ENCODE data around the gene ZBTB20. TPM values are rescaled to one million over a fixed set of nuclear protein-coding genes. Genes with fewer than 3 reads are reported as not detected.
A peak's percentile ranks its signal among the peaks of the same experiment; 100 is the strongest.

ZBTB20 gene
- polyA plus RNA-seq, 1 donor from 2014 or later = 42.6 TPM

- Mint-ChIP-seq H3K27me3 (no peaks in the 10 kb centered on the region), H3K4me3 (no peak overlapping the region), H3K4me1 (peaks cover 1 to 6% (median 2%) of the 10 kb centered on the region in 3 donors), H3K27ac (no peak overlapping the region), H3K9me3 (no peaks in the 10 kb centered on the region), H3K36me3 (peaks cover 13% of the 10 kb centered on the region)
Observed at GRCh38 chr3:114877378-114878113, 269.5 kb downstream of the ZBTB20 start.

- Mint-ChIP-seq H3K36me3 (peaks cover 23% of the 10 kb centered on the region), H3K9me3 (no peaks in the 10 kb centered on the region), H3K4me3 (no peak overlapping the region), H3K4me1 (peaks cover 7 to 17% (median 10%) of the 10 kb centered on the region in 3 donors), H3K27me3 (no peaks in the 10 kb centered on the region), H3K27ac (peak overlapping the region in 1 of 3 donors; percentile 3)
Observed at GRCh38 chr3:114874522-114874971, 272.5 kb downstream of the ZBTB20 start.

GRCh38 chr3:114873591-114873990 is 273.5 kb downstream of the ZBTB20 start:
- no peaks in the 10 kb centered on the region for H3K27me3 Mint-ChIP-seq
- H3K4me1 Mint-ChIP-seq = peaks cover 6 to 17% (median 10%) of the 10 kb centered on the region in 3 donors
- H3K9me3 Mint-ChIP-seq = no peaks in the 10 kb centered on the region

GRCh38 chr3:114872588-114872987 is 274.5 kb downstream of the ZBTB20 start:
- Mint-ChIP-seq H3K9me3 (no peaks in the 10 kb centered on the region), H3K27ac (no peak overlapping the region), H3K36me3 (peaks cover 20% of the 10 kb centered on the region), H3K27me3 (no peaks in the 10 kb centered on the region), H3K4me3 (no peak overlapping the region), H3K4me1 (peaks cover 7 to 17% (median 10%) of the 10 kb centered on the region in 3 donors)

More at GRCh38 chr3:114873591-114873990, 273.5 kb downstream of the ZBTB20 start:
- peaks cover 22% of the 10 kb centered on the region for H3K36me3 Mint-ChIP-seq
- no peak overlapping the region for H3K4me3 Mint-ChIP-seq
- H3K27ac Mint-ChIP-seq = no peak overlapping the region

- peaks cover 7 to 17% (median 10%) of the 10 kb centered on the region in 3 donors for H3K4me1 Mint-ChIP-seq
- no peaks in the 10 kb centered on the region for H3K9me3 Mint-ChIP-seq
- peaks cover 20% of the 10 kb centered on the region for H3K36me3 Mint-ChIP-seq
- H3K27ac Mint-ChIP-seq = peak overlapping the region in 1 of 3 donors; percentile 2
- peak overlapping the region in 1 of 4 donors; percentile 33 for H3K4me3 Mint-ChIP-seq
- no peaks in the 10 kb centered on the region for H3K27me3 Mint-ChIP-seq
Observed at GRCh38 chr3:114872050-114872449, 275.0 kb downstream of the ZBTB20 start.

- H3K4me3 Mint-ChIP-seq = no peak overlapping the region
- no peak overlapping the region for H3K27ac Mint-ChIP-seq
- H3K27me3 Mint-ChIP-seq = no peaks in the 10 kb centered on the region
- peaks cover 22 to 38% (median 23%) of the 10 kb centered on the region in 3 donors for H3K4me1 Mint-ChIP-seq
- peaks cover 20% of the 10 kb centered on the region for H3K36me3 Mint-ChIP-seq
- no peaks in the 10 kb centered on the region for H3K9me3 Mint-ChIP-seq
Observed at GRCh38 chr3:114867835-114868503, 279.1 kb downstream of the ZBTB20 start.

- H3K27me3 Mint-ChIP-seq = no peaks in the 10 kb centered on the region
- H3K27ac Mint-ChIP-seq = no peak overlapping the region
- no peaks in the 10 kb centered on the region for H3K9me3 Mint-ChIP-seq
- peaks cover 24 to 42% (median 25%) of the 10 kb centered on the region in 3 donors for H3K4me1 Mint-ChIP-seq
- no peak overlapping the region for H3K4me3 Mint-ChIP-seq
- peaks cover 18% of the 10 kb centered on the region for H3K36me3 Mint-ChIP-seq
Observed at GRCh38 chr3:114867359-114867758, 279.7 kb downstream of the ZBTB20 start.

- no peak overlapping the region for H3K27ac Mint-ChIP-seq
- no peaks in the 10 kb centered on the region for H3K9me3 Mint-ChIP-seq
- H3K4me3 Mint-ChIP-seq = no peak overlapping the region
- H3K27me3 Mint-ChIP-seq = no peaks in the 10 kb centered on the region
- H3K4me1 Mint-ChIP-seq = peaks cover 16 to 38% (median 23%) of the 10 kb centered on the region in 3 donors
- H3K36me3 Mint-ChIP-seq = peaks cover 10% of the 10 kb centered on the region
Observed at GRCh38 chr3:114866430-114866829, 280.7 kb downstream of the ZBTB20 start.

GRCh38 chr3:114864970-114865369 is 282.1 kb downstream of the ZBTB20 start:
- Mint-ChIP-seq H3K4me3 (no peak overlapping the region), H3K4me1 (peaks cover 18 to 47% (median 23%) of the 10 kb centered on the region in 3 donors), H3K27ac (no peak overlapping the region), H3K36me3 (peaks cover 4% of the 10 kb centered on the region), H3K9me3 (no peaks in the 10 kb centered on the region), H3K27me3 (no peaks in the 10 kb centered on the region)

- Mint-ChIP-seq H3K4me1 (peaks cover 24 to 56% (median 25%) of the 10 kb centered on the region in 3 donors), H3K4me3 (peak overlapping the region in 2 of 4 donors; percentile 68 to 79), H3K36me3 (peaks cover 5% of the 10 kb centered on the region), H3K9me3 (no peaks in the 10 kb centered on the region), H3K27me3 (no peaks in the 10 kb centered on the region), H3K27ac (peak overlapping the region in 1 of 3 donors; percentile 52)
Observed at GRCh38 chr3:114863848-114864247, 283.2 kb downstream of the ZBTB20 start.

GRCh38 chr3:114861666-114862065 is 285.4 kb downstream of the ZBTB20 start:
- Mint-ChIP-seq H3K4me3 (no peak overlapping the region), H3K9me3 (no peaks in the 10 kb centered on the region), H3K4me1 (peaks cover 23 to 71% (median 36%) of the 10 kb centered on the region in 3 donors), H3K27me3 (no peaks in the 10 kb centered on the region), H3K36me3 (peaks cover 2% of the 10 kb centered on the region), H3K27ac (no peak overlapping the region)

GRCh38 chr3:114860531-114860930 is 286.6 kb downstream of the ZBTB20 start:
- H3K9me3 Mint-ChIP-seq = no peaks in the 10 kb centered on the region
- H3K36me3 Mint-ChIP-seq = peaks cover 2% of the 10 kb centered on the region
- no peak overlapping the region for H3K27ac Mint-ChIP-seq
- H3K4me1 Mint-ChIP-seq = peaks cover 22 to 62% (median 36%) of the 10 kb centered on the region in 3 donors
- no peaks in the 10 kb centered on the region for H3K27me3 Mint-ChIP-seq
- H3K4me3 Mint-ChIP-seq = no peak overlapping the region

GRCh38 chr3:114858329-114858728 is 288.8 kb downstream of the ZBTB20 start:
- Mint-ChIP-seq H3K36me3 (peaks cover 2% of the 10 kb centered on the region), H3K27me3 (no peaks in the 10 kb centered on the region), H3K4me1 (peaks cover 17 to 49% (median 21%) of the 10 kb centered on the region in 3 donors), H3K9me3 (no peaks in the 10 kb centered on the region), H3K4me3 (no peak overlapping the region), H3K27ac (no peak overlapping the region)

- Mint-ChIP-seq H3K9me3 (no peaks in the 10 kb centered on the region), H3K27ac (peak overlapping the region in 1 of 3 donors; percentile 62), H3K4me1 (peaks cover 17 to 40% (median 18%) of the 10 kb centered on the region in 3 donors), H3K4me3 (no peak overlapping the region), H3K36me3 (peaks cover 2% of the 10 kb centered on the region), H3K27me3 (no peaks in the 10 kb centered on the region)
Observed at GRCh38 chr3:114857299-114857701, 289.8 kb downstream of the ZBTB20 start.

- peaks cover 2% of the 10 kb centered on the region for H3K36me3 Mint-ChIP-seq
- no peaks in the 10 kb centered on the region for H3K9me3 Mint-ChIP-seq
- no peaks in the 10 kb centered on the region for H3K27me3 Mint-ChIP-seq
- H3K4me1 Mint-ChIP-seq = peaks cover 17 to 40% (median 18%) of the 10 kb centered on the region in 3 donors
- H3K27ac Mint-ChIP-seq = no peak overlapping the region
- H3K4me3 Mint-ChIP-seq = no peak overlapping the region
Observed at GRCh38 chr3:114856835-114857234, 290.3 kb downstream of the ZBTB20 start.

Data from IgD-negative memory B cell (primary cell).